Superior temporal gyrus (tissue), 1 donor: Measurements from ENCODE around the gene BICC1.
A peak's percentile ranks its signal among the peaks of the same experiment; 100 is the strongest.

ENCODE experiments used
- DNase-seq: peaks from one replicate; pipeline ENCODE4 v3.0.0-alpha.2; 2016; ENCODE audit errors: extremely low spot score

BICC1 gene

DNA sequence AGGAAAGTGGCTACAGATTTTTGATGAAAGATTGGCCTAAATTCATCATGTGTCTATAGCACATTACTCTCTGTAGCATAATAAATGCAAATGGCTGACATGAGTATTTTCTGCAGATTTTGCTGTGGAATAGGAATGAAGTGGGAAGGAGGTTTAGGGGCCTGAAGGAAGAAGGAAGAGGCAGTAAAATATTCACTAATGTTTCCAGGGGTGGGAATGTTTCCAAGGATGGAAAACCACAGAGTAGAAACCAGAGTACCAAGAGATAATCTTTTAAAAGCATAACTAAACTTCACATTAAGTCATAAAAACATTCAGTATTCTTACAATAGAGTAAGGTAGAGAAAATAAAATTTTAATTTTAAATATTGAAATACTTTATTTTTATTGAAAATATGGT, 267.8 kb downstream of the BICC1 start:
- no peak for DNase-seq

DNA sequence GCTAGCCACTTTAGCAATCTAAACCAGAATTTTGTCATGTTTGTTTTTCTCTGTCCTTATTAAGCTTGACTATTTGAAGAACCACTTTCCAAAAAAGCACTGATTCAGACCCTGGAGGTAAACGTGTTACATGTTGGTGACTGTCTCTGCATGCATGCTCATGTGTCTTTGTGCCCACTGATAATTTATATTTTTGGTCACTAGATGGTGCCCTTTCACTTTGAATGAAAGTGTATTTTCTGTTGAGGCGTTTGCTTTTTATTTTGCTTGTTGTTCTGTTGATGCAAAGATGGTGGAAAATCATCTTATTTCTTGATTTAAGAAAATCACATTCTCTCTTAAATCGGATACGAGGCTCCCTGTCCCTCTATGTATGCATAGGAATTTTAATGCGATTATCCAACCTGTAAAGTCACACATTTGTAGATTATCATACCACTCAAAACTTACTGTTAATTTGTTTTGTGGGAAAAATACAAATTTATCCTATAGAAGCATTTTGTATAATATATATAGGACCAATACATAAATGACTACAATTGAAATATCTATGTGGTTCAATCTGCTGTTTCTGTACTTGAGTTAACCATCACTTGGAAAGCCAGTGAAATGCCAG, 269.3 kb downstream of the BICC1 start:
- DNase-seq: peak; percentile 95

DNA sequence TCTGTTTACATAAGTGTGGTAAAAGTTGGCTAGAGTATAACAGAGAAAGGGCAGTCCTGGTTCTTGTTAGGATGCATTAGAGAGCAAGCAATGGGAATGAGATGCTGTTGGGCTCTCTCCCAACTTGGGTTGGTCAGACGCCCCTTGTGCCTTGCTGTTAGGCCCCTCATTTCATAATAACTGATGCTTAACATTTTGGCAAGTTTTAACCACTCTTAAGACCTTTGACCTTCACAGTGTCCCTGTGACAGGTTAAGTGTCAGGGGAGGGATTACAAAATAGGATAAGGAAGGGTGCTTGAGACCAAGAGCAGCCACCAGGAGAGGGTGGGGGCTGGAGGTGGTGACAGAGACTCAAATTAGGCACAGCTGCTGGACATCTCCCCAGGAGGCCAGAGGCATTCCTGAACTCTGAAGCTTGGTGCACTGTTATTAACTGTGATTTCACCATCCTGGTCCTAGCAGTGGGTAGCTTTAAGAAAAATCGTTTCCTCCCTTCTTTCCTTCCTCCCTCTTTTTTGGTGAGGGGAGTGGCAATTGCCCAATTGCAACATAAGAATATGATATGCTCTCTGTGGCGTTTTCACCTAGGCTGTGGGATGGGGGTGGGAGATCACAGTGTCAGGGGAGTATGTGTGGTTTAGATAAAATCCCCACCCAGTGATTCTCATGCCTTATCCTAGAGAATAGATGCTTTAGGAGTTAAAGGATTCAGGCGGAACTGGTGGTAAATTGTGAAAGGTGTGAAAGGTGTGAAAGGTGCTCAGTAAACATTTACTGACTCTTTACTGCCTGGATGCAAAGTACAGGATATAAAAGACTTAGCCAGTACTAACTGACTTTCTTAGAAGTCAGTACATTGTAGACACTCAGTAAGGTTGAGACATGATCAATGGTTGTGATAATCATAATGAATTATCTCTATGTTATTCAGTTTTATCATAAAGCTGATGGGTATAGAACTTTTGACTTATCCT, 270.5 kb downstream of the BICC1 start:
- no peak for DNase-seq

DNA sequence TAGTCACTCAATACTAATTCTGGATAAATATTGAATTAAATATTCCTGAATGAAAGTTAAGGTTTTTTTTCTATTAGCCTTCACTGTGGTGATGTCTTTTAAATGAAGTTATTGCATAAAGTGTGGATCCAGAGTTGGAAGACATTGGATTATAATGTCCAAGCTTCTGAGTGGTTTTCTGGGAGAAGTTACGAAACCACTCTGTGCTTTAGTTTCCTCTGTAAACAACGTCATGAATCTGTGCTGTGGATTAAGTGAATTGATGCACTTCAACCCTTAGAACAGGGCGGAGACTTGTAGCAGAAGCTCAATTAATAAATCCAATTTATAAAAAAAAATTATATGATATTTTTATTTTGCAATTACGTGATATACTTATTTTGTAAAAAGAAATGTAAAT, 271.7 kb downstream of the BICC1 start:
- DNase-seq: no peak

DNA sequence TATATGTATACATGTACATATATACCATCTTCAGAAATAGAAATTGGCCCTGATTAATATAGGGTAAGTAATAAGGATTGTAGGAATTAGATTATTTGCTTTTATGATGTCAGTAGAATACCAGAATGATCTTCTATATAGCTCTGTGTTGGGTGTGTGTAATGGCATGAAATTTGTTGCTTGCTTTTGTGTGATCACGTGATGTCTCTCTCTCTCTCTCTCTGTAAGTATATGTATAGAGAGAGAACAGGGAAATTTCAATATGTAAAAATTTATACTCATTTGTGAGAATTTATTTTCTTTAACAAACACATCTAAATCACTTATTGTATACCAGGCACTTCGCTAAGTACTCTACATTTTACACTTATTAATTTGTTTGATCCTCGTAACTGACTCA, 272.7 kb downstream of the BICC1 start:
- no peak for DNase-seq

DNA sequence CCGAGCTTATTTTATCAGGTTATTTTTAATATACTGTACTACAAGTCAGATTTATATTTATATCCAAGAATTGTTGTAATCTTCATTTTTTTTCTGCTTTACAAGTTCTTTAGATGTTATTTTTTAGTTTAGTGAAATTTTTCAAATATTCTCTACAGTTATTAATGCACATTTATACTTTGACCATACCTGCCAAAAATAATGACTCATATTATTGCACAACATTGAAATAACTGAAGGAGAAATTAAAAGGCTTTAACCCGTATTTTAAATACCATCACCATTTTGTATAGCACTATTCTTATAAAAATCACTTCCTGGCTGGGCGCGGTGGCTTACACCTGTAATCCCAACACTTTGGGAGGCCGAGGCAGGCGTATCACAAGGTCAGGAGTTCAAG, 278.5 kb downstream of the BICC1 start:
- DNase-seq: no peak

DNA sequence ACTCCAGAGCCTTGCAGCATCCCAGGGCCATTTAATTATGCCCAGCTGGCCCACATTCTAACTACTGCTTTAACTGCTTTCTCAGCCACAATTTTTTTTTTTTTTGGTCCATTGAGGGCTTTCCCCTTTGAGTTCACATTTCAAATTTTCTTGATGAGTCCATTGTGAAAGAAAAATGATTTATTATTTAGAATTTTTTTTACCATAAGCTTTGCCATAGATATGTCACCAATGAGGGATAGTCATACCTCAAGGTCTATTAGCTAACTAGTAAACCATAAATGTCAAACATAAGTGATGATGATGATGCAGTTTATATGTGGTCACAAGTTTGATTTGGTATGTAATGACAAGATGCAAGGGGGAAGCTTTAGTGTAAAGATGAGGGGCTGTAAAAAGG, 282.9 kb downstream of the BICC1 start:
- DNase-seq: no peak

DNA sequence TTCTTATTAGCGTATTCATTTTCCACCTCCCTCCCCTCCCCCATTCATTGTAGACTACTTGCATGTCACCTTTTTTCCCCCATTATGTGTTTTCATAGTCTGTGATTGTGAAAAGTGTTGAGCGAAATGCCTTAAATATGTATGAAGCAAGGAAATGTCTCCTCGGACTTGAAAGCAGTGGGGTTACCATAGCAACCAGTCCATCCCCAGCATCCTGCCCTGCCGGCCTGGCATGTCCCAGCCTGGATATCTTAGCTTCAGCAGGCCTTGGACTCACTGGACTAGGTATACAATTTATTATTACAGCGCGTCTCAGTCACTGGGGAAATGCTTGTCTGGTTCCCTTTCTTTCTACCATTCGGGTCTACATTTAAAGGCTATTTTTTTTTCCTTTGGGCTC, 283.6 kb downstream of the BICC1 start:
- peak; percentile 68 for DNase-seq

DNA sequence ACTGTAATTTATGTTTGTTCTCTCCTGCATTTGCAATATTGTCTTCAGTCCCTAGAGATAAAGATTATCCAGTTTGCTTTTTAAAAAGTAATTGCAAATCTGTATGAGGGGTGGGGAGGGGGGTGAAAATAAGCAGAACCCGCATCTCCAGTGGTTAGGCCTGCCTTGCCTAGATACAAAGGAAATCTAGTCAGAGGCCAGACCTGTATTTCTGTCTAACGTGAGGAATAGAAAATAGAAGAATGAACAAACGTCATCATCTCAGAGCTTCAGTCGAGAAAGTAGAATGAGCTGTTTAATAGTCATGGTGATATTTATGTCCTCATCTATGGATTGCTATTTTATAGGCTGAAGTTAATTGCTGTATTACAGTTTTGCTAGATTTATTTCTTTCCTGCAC, 284.2 kb downstream of the BICC1 start:
- no peak for DNase-seq

DNA sequence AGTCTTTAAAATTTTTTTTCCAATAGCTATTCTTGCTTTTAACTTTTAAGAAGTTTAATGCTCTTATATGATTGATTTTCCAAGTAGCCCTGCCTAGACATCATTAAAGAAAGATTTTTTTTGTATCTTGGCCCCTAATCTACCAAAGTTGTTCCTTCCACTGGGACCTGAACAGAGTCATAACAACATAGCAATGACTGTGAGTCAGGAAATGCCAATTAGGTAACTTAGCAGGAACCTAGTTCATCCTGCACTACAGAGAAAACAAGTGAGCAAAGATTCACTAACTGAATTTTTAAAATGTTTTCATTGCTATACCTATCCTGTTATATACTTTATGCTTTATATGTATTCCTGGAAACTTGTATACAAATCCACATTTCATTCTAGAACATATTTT, 284.7 kb downstream of the BICC1 start:
- DNase-seq: no peak

DNA sequence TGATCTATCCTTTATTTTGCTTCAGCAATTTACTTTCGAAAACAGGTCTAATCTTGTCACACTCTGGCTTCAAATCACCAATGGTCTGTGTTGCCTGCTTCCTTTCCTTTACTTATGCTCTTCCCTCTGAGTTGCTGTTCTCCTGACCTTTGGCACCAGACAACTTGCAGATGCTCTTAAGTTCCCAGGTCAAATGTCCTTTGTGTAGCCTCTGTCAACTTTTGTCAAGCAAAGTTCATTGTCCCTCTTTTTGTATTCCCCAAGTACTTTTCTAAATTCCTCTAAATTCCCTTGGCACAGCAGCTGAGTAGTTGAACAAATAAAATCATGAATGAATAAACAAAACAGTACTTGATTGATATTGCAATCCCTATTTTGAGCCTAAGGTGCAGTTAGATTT, 289.4 kb downstream of the BICC1 start:
- DNase-seq: no peak

DNA sequence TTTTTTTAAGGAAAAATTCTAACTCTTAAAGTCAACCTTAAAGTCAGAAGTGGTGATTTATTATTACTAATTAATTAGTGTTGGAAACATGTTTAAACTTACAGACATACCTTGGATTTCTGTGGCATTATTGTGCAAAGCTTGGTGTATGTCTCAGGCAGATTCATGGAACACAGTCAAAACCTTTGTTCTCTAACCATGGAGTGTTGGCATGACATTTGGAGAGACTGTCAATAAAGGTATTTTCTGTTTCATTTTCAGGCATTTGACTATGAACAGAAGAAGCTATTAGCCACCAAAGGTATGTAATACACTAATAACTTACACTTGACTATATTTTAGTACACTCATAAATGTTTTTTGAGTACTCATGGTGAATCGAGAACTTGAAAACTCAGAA, 293.7 kb downstream of the BICC1 start:
- DNase-seq: no peak

DNA sequence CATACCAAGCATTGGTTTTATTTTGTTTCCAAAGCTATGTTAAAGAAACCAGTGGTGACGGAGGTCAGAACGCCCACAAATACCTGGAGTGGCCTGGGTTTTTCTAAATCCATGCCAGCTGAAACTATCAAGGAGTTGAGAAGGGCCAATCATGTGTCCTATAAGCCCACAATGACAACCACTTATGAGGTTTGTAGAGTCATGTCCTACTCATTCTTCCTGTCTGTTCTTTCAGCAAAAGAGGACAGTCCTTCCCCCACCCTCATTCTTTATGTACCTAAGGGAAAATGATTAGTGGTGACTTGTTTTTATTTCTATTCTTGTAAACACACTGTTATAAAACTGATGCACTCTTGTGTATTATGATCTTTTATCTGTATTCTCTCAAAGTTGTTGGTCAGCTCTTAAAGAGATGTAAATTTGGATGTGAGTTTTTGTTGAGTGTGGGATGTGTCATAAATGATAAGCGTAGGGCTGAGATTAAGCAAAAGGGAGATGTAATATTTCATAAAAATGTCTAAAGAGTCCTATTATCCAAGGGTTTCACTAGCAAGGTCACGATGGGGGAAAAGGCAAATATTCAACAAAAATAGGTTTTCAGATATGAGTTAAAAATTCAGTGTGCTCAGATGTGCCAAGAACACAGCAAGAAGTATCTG, 294.4 kb downstream of the BICC1 start:
- DNase-seq: no peak

DNA sequence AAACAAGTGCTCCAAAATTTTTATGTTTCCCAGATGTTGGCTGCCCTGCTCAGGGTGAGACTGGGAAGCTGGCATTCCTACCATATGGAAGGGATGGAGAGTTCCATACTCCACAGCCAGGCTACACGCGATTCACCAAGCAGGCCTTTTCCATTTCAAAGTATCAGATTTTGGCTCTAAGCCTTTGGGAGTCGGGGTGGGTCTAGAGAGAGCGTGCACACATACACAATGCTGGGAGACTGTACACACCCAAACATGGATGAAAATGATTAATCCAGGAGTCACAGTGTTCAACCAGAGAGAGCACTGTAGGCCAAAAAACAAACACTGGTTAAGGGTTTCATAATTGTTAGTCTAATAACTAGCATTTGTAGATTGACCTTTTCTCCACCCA, 295.0 kb downstream of the BICC1 start:
- DNase-seq: no peak

DNA sequence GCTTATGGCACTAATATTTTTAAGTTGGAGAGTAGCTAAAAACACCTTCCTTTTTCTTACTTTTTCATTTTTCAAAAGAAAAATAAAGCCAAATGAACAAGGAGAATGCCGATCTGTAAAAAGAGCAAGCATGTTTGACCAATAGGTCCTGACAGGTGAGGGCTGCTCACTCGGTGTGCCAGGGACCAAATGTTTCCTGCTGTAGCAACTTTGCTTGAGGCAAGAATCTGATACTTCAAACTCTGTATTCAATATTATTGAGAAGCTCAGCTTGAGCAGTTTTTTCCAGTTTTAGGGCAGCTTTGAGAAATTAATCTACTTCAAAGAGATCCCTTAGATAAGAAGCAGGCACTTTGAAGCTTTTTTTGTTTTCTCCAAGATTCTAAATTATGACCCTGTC, 298.1 kb downstream of the BICC1 start:
- no peak for DNase-seq

DNA sequence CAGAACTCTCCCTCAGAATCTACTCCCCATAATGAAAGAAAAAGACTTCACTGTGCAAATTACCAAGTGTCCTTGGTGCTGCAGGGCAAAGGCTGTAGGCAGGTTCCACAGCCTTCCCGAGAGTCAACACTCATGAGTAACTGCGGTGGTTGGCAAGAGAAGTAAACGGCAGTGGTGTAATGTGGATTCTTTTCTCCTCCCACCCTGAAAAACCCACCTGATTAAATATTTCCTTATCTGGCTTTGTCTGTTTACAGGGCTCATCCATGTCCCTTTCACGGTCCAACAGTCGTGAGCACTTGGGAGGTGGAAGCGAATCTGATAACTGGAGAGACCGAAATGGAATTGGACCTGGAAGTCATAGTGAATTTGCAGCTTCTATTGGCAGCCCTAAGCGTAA, 300.9 kb downstream of the BICC1 start:
- DNase-seq: no peak

DNA sequence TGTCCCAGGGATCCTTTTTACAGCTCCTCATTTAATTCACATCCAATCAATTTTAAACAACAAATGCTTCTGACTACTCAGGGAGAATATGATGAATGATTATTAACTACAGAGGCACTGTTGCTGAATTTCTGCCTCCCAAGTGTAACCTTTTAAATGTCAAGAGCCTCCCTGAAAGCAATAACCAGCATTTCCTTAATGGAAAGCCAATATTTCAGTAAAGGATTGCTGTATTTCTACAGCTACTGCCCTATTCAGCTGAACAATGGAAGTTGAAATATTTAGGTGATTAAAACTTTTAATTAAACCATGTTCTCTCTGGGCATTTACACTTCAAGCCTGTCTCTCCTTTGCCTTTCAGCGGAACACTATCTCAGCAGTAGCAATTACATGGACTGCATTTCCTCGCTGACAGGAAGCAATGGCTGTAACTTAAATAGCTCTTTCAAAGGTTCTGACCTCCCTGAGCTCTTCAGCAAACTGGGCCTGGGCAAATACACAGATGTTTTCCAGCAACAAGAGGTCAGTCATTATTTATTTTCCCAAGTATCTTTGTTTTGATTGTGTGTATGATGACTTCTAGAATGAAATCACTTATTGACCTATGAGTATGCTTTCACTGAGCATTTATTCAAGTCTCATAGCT, 304.7 kb downstream of the BICC1 start:
- no peak for DNase-seq

DNA sequence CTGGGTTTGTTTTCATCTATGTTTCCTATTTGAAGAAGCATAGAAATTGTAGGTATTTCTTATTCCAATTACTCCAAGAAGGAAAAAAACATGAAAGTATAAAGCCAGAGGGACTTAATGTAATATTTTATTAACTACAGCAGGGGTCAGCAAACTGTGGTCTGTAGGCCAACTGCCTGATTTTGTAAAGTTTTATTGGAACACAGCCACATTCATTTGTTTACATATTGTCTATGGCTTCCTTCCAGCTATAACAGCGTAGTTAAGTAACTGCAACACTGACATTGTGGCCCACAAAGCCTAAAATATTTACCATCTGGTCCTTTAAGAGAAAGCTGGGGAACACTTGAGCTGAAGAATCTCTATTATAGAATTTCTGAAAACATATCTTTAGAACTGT, 306.2 kb downstream of the BICC1 start:
- no peak for DNase-seq

DNA sequence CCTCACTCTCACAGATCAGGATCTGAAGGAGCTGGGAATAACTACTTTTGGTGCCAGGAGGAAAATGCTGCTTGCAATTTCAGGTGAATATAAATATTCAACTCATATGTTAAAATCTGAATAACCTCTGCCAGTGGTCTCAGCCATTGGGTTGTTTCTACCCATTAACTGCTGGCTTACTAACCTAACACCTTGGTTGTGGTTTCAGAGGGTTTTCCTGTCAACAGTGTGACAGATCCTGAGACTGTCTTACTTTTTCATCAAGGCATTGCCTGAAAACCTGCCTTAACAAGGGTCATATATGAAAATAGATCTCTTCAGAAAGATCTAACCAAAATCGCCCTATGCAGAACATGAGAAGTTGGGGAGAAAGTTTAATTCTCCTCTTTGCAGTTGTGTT, 307.7 kb downstream of the BICC1 start:
- no peak for DNase-seq

DNA sequence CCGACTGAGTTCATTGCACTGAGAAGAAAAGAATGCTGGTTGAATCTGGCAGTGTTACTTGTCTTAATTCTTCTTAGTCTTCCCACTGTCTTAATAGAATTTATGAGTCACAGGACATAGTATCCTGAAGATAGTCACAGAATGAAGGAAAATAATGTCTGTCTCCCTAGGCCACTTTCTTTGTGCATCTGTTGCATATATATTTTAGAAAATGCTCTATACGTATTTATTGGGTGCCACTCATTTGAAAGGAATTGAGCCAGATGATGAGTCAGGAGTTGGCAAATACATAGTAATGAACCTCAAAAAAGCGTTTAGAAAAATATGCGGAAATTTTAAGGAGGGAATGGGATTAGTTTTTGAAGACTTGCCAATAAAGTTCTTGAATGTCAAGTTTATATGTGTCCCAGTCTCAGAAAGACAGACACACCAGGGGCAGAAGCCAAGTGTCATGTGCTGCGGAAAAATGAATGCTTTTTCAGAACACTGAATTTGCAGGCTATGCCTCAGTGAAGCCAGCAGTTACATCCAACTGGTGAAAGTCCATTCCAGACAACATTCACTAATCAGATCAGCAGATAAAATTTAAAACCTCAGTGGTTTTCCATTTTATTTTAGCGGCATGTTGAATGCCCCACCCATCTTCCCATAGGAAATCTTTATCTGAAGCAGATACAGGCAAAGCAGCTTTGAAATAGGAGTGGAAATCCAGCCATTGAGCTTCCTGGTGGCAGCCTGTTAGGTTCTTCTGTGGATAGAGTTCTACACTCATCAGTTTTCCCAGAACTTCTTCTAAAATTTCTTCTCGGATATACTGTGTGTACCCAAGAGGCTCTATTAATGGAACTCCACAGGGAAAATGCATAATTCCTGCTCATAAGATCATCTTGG, 308.4 kb downstream of the BICC1 start:
- no peak for DNase-seq

DNA sequence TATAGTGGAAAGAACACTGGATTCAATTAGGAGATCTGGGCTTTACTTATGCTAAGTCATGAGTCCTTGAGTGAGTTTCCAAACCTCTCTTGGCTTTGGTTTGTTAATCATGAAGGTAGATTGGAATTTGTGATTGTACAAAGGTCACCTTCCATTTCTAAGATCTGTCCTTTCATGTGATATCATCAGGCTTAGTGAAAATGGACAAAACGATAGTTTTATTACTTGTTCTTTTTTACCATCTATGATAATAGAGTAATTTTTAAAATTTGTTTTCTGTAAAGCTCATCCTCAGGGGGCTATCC, 309.0 kb downstream of the BICC1 start:
- no peak for DNase-seq

DNA sequence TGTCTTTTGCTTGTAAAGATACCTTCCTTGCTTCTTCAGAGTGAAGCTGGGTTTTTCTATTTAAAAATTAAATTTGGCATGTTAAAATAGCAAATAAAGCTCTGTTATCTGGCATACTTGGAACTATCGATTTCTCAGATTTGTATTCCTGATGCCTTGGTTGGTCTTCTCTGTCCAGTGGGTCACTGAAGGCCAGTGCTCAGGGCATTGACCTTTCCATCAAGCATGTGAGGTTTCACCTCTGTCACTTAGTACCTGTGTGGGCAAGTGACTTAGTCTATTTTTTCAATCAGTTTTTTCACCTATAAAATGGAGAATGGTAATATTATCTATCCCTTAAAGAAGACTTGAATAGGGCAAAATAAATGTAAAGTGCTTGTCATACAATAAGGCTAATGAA, 311.3 kb downstream of the BICC1 start:
- no peak for DNase-seq
